B cell (primary cell): ENCODE data around the gene B9D1. TPM values are rescaled to one million over a fixed set of nuclear protein-coding genes. Genes with fewer than 3 reads are reported as not detected.

Experiments used
- ATAC-seq: fragments of 200-7000 bp; cut with Tn5 transposase; one replicate; pipeline ENCODE4 v1.10.0; 2021; ENCODE audit warnings: low read depth, mild to moderate bottlenecking, moderate number of reproducible peaks, moderate library complexity
- CTCF ChIA-PET: fragments of 350-600 bp; sonication (Branson Sonifier 250); formaldehyde crosslinking; loops from one replicate; lab custom pipeline; 2021; ENCODE audit warnings: antibody characterized with exemption, inconsistent platforms; lab: Charles Lee
- POLR2A ChIA-PET: fragments of 350-600 bp; sonication (Branson Sonifier 250); formaldehyde crosslinking; loops from one replicate; lab custom pipeline; 2021; ENCODE audit warnings: antibody characterized with exemption; lab: Charles Lee
- DNase-seq: peaks from one replicate; pipeline ENCODE4 v3.0.0; 2013
- H2AFZ ChIP-seq: 2 replicates; pipeline ENCODE4 v1.6.1; 2012; ENCODE audit warnings: mild to moderate bottlenecking, low read depth, low read length; ENCODE audit not compliant: insufficient read depth, poor library complexity, severe bottlenecking
- H3K27ac ChIP-seq, 2 donors: 1 replicate in 1 of 2; 2 replicates in 1 of 2; pipeline ENCODE4 v1.5.1; 2012 to 2013; ENCODE audit warnings: low read length in 2 of 2, mild to moderate bottlenecking in 2 of 2, moderate library complexity in 1 of 2
- H3K27me3 ChIP-seq, 4 experiments: fragments of 200-600 bp in 1 of 4; sonication (generic) in 1 of 4; replicated peaks in 1 of 4; 1 replicate in 2 of 4; 2 replicates in 2 of 4; pipeline versions ENCODE4 v1.6.1 to v1.7.0; 2013 to 2016; ENCODE audit warnings: low read length in 3 of 4, mild to moderate bottlenecking in 2 of 4, mixed read lengths in 1 of 4, moderate library complexity in 1 of 4; ENCODE audit not compliant: insufficient read depth in 4 of 4, control insufficient read depth in 3 of 4; ENCODE audit errors: control extremely low read depth in 1 of 4
- H3K36me3 ChIP-seq, 2 experiments: replicated peaks in 1 of 2; 1 replicate in 1 of 2; 2 replicates in 1 of 2; pipeline versions ENCODE4 v1.6.1 to v1.7.1; 2013; ENCODE audit warnings: low read length in 1 of 2; ENCODE audit not compliant: insufficient read depth in 2 of 2, control insufficient read depth in 1 of 2; ENCODE audit errors: control extremely low read depth in 1 of 2, extremely low read depth in 1 of 2
- H3K4me1 ChIP-seq, 2 donors: fragments of 200-600 bp in 1 of 2; sonication (generic) in 1 of 2; 1 replicate in 1 of 2; 2 replicates in 1 of 2; pipeline versions ENCODE4 v1.5.1 to v1.6.1; 2013 to 2017; ENCODE audit warnings: low read length in 2 of 2; ENCODE audit not compliant: control insufficient read depth in 2 of 2, insufficient read depth in 2 of 2
- H3K4me2 ChIP-seq: replicated peaks from 2 replicates; pipeline ENCODE3; 2012; ENCODE audit warnings: mild to moderate bottlenecking, low read depth, low read length; ENCODE audit not compliant: poor library complexity, severe bottlenecking
- H3K4me3 ChIP-seq, 5 experiments: fragments of 200-600 bp in 1 of 5; sonication (generic) in 1 of 5; 1 replicate in 3 of 5; 2 replicates in 2 of 5; pipeline versions ENCODE4 v1.5.1 to v1.7.0; 2011 to 2016; ENCODE audit warnings: low read length in 4 of 5, mild to moderate bottlenecking in 4 of 5, low read depth in 2 of 5, control low read depth in 1 of 5, moderate library complexity in 1 of 5; ENCODE audit not compliant: insufficient read depth in 1 of 5; ENCODE audit errors: control extremely low read depth in 1 of 5, extremely low read depth in 1 of 5
- H3K79me2 ChIP-seq: fragments of 200-600 bp; sonication (generic); one replicate; pipeline ENCODE4 v1.6.0; 2016; ENCODE audit warnings: low read length; ENCODE audit not compliant: control insufficient read depth, insufficient read depth
- H3K9ac ChIP-seq: fragments of 200-600 bp; sonication (generic); 2 replicates; pipeline ENCODE4 v1.6.1; 2017; ENCODE audit warnings: mild to moderate bottlenecking, low read length, moderate library complexity
- H3K9me3 ChIP-seq, 3 donors: one replicate each; pipeline versions ENCODE4 v1.6.1 to v1.7.1; 2013; ENCODE audit warnings: low read length in 2 of 3; ENCODE audit not compliant: control insufficient read depth in 2 of 3, insufficient read depth in 1 of 3; ENCODE audit errors: control extremely low read depth in 1 of 3
- H4K20me1 ChIP-seq: 2 replicates; pipeline ENCODE4 v1.6.0; 2012; ENCODE audit warnings: mild to moderate bottlenecking, low read length; ENCODE audit not compliant: insufficient read depth, control insufficient read depth, poor library complexity, severe bottlenecking
- H3K27ac Mint-ChIP-seq: one replicate; pipeline ENCODE4 v1.8.0; 2021; ENCODE audit warnings: mixed read lengths
- H3K27me3 Mint-ChIP-seq: one replicate; pipeline ENCODE4 v1.8.0; 2021; ENCODE audit warnings: mixed read lengths
- H3K4me1 Mint-ChIP-seq: one replicate; pipeline ENCODE4 v1.8.0; 2021; ENCODE audit warnings: mixed read lengths
- H3K4me3 Mint-ChIP-seq: one replicate; pipeline ENCODE4 v1.8.0; 2021; ENCODE audit warnings: mixed read lengths
- H3K9me3 Mint-ChIP-seq: one replicate; pipeline ENCODE4 v1.8.0; 2022; ENCODE audit warnings: mixed read lengths; ENCODE audit not compliant: insufficient read depth
- EZH2 ChIP-seq: IDR thresholded peaks from 2 replicates; pipeline ENCODE4 v1.6.1; 2012; ENCODE audit warnings: borderline replicate concordance, low read depth, mild to moderate bottlenecking, moderate library complexity, low read length; ENCODE audit not compliant: insufficient read depth, poor library complexity, severe bottlenecking
- WGBS: methylation state at CpG from one replicate; pipeline ENCODE4 v1.1.5; 2013; ENCODE audit warnings: missing lambda C conversion rate; ENCODE audit not compliant: insufficient coverage; 5-methylcytosine and 5-hydroxymethylcytosine counted together
- intact Hi-C: fragments of 100-400 bp; cut with micrococcal nuclease; formaldehyde crosslinking; loops from one replicate; pipeline ENCODE4 v1.10.0; 2022
- polyA plus RNA-seq: library from polyadenylated mRNA; depleted of rRNA; stranded (reverse); fragments of >200 nt; gene quantifications from 2 replicates; pipeline ENCODE4 v1.2.3, GENCODE V29; 2012
- total RNA-seq, 2 donors: library from RNA; stranded (reverse); fragments of 120-200 nt in 1 of 2; gene quantifications; 1 replicate in 1 of 2; 2 replicates in 1 of 2; pipeline versions ENCODE4 v1.2.3 to v1.2.4, GENCODE V29; 2013 to 2022
- TF ChIP-seq, protein P1 (sequence below): fragments of 200-600 bp; IDR thresholded peaks from one replicate; pipeline ENCODE4 v1.8.0; 2022; ENCODE audit warnings: antibody characterized with exemption, mild to moderate bottlenecking

Gene B9D1
- total and polyA plus RNA-seq, 2 donors (not counting 1 experiment from before 2014, with no cell fraction given): 2.5 to 6.9 TPM

DNA sequence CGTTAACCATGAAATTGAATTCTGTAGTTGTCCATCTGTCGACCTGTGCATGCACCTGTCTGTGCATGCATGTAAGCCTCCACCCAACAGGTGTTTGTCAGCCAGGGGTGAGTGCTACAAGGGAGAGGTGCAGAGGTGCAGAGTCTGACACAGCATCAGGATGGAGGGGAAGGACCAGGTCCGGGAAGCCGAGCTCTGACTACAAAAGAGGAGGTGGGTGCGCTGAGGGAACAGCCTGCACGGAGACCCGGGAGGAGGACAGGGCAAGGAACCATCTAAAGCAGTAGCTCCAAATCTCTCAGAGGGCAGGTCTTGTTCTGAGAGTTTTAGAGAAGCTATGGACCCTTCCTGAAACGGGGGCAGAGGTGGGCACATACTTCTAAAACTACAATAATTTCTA lies 54.1 kb downstream of the B9D1 start:
- 83% methylated on average over 6 of the region's 8 CpGs for WGBS
- H3K36me3 ChIP-seq: peaks cover 0 to 9% of the 10 kb centered on the region in 2 experiments
- TF ChIP-seq, protein P1, sequence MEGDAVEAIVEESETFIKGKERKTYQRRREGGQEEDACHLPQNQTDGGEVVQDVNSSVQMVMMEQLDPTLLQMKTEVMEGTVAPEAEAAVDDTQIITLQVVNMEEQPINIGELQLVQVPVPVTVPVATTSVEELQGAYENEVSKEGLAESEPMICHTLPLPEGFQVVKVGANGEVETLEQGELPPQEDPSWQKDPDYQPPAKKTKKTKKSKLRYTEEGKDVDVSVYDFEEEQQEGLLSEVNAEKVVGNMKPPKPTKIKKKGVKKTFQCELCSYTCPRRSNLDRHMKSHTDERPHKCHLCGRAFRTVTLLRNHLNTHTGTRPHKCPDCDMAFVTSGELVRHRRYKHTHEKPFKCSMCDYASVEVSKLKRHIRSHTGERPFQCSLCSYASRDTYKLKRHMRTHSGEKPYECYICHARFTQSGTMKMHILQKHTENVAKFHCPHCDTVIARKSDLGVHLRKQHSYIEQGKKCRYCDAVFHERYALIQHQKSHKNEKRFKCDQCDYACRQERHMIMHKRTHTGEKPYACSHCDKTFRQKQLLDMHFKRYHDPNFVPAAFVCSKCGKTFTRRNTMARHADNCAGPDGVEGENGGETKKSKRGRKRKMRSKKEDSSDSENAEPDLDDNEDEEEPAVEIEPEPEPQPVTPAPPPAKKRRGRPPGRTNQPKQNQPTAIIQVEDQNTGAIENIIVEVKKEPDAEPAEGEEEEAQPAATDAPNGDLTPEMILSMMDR: no peak
- TF ChIP-seq EZH2: no peak
- peaks cover 52% of the 10 kb centered on the region for H3K4me1 Mint-ChIP-seq
- H3K27me3 ChIP-seq: peaks cover 0 to 37% (median 3%) of the 10 kb centered on the region in 4 experiments
- no peaks in the 10 kb centered on the region for H3K27me3 Mint-ChIP-seq
- no peak overlapping the region for H3K27ac ChIP-seq
- H2AFZ ChIP-seq: no peak overlapping the region
- no peaks in the 10 kb centered on the region for H3K9me3 Mint-ChIP-seq
- ChIA-PET POLR2A (no interaction called here), CTCF (interaction anchor here (0.7 to 6.1 kb wide), 2 partner anchors 10 to 30 kb away, joined by 3 to 37 read pairs; no protein-coding TSS in a partner anchor)
- intact Hi-C loops: loop anchor here (5.0 kb wide), 1 partner anchor 69 kb away; the partner anchor contains the start of gene MAPK7
- no peaks in the 10 kb centered on the region for H3K9me3 ChIP-seq
- DNase-seq (no peak), ATAC-seq (no peak)
- H4K20me1 ChIP-seq: peaks cover 13% of the 10 kb centered on the region
- no peak overlapping the region for H3K4me3 Mint-ChIP-seq
- no peak overlapping the region for H3K4me2 ChIP-seq
- H3K4me3 ChIP-seq: no peak overlapping the region
- H3K79me2 ChIP-seq: peaks cover 10% of the 10 kb centered on the region
- H3K4me1 ChIP-seq: peaks cover 52 to 54% of the 10 kb centered on the region in 2 donors
- no peak overlapping the region for H3K9ac ChIP-seq
- no peak overlapping the region for H3K27ac Mint-ChIP-seq

DNA sequence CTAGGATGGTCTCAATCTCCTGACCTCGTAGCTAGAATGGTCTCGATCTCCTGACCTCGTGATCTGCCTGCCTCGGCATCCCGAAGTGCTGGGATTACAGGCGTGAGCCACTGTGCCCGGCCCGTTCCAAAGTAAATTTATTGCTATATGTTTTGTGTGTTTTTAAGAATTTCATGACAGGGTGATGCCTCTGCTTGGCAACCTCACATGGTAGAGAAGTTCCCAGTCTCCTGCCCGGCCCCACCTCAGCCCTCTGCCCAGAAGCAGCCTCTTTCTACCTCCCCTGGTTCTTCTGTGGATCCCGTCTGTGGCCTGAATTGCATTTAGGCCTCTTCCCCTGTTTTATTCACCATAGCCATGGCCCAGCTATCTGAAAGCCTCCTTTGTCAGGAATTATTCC lies 55.0 kb downstream of the B9D1 start:
- Mint-ChIP-seq H3K9me3 (no peaks in the 10 kb centered on the region), H3K4me3 (peak overlapping the region; percentile 6), H3K27me3 (no peaks in the 10 kb centered on the region), H3K4me1 (peaks cover 61% of the 10 kb centered on the region), H3K27ac (peak overlapping the region; percentile 11)
- no peak overlapping the region for H3K4me3 ChIP-seq
- 97% methylated on average over 7 of the region's 10 CpGs for WGBS
- ATAC-seq (no peak), DNase-seq (no peak)
- no peak overlapping the region for H3K27ac ChIP-seq
- H3K4me1 ChIP-seq: peaks cover 61 to 63% of the 10 kb centered on the region in 2 donors
- peaks cover 0 to 31% (median 3%) of the 10 kb centered on the region in 4 experiments for H3K27me3 ChIP-seq
- TF ChIP-seq EZH2: no peak
- TF ChIP-seq, protein P1: no peak
- POLR2A ChIA-PET: no interaction called here
- no peak overlapping the region for H3K9ac ChIP-seq
- peaks cover 5% of the 10 kb centered on the region for H3K79me2 ChIP-seq
- no peaks in the 10 kb centered on the region for H3K9me3 ChIP-seq
- H3K4me2 ChIP-seq: peak overlapping the region; percentile 0
- intact Hi-C loops: loop anchor here (2.0 to 5.0 kb wide), 2 partner anchors 55 to 70 kb away; partner anchors contain the start of genes B9D1 and MAPK7
- H2AFZ ChIP-seq: no peak overlapping the region
- peaks cover 13% of the 10 kb centered on the region for H4K20me1 ChIP-seq
- peaks cover 0 to 4% of the 10 kb centered on the region in 2 experiments for H3K36me3 ChIP-seq
- CTCF ChIA-PET: interaction anchor here (0.6 to 6.1 kb wide), 5 partner anchors 13 to 405 kb away, joined by 3 to 37 read pairs (median 6); partner anchors contain the start of gene B9D1
